Karpas-422 (cell line): ENCODE data around the gene TSPAN5. TPM values are rescaled to one million over a fixed set of nuclear protein-coding genes. Genes with fewer than 3 reads are reported as not detected.
"Not testable (repeated sequence)": the region's sequence is repeated elsewhere in the genome, so short reads cannot be mapped to it uniquely, and the experiment has no call there.

ENCODE experiments used
- DNase-seq: peaks from one replicate; pipeline ENCODE4 v3.0.0-alpha.2; 2015
- H2AFZ ChIP-seq: fragments of 200-600 bp; sonication (generic); 2 replicates; pipeline ENCODE4 v1.6.1; 2014; ENCODE audit warnings: antibody characterized with exemption, low read length, mixed read lengths
- H3K27ac ChIP-seq: fragments of 200-600 bp; sonication (generic); 2 replicates; pipeline ENCODE4 v1.5.1; 2014; ENCODE audit warnings: mild to moderate bottlenecking, low read length, moderate library complexity
- H3K27me3 ChIP-seq: fragments of 200-600 bp; sonication (generic); 2 replicates; pipeline ENCODE4 v1.6.1; 2014; ENCODE audit warnings: low read length, mixed read lengths
- H3K36me3 ChIP-seq: fragments of 200-600 bp; sonication (generic); 2 replicates; pipeline ENCODE4 v1.6.1; 2014; ENCODE audit warnings: low read length, mixed read lengths; ENCODE audit not compliant: insufficient read depth
- H3K4me1 ChIP-seq: fragments of 200-600 bp; sonication (generic); 2 replicates; pipeline ENCODE4 v1.6.1; 2014; ENCODE audit warnings: mild to moderate bottlenecking, low read length, mixed read lengths
- H3K4me2 ChIP-seq: fragments of 200-600 bp; sonication (generic); 2 replicates; pipeline ENCODE4 v1.6.1; 2014; ENCODE audit warnings: low read length, low read depth, mild to moderate bottlenecking; ENCODE audit not compliant: poor library complexity, severe bottlenecking
- H3K4me3 ChIP-seq: fragments of 200-600 bp; sonication (generic); 2 replicates; pipeline ENCODE4 v1.5.1; 2014; ENCODE audit warnings: mild to moderate bottlenecking, antibody characterized with exemption, low read length, mixed read lengths
- H3K79me2 ChIP-seq: fragments of 200-600 bp; sonication (generic); 2 replicates; pipeline ENCODE4 v1.6.1; 2014; ENCODE audit warnings: mild to moderate bottlenecking, low read length, mixed read lengths
- H3K9ac ChIP-seq: fragments of 200-600 bp; sonication (generic); 2 replicates; pipeline ENCODE4 v1.6.0; 2014; ENCODE audit warnings: low read length
- H3K9me2 ChIP-seq: fragments of 200-600 bp; sonication (generic), shearing (Covaris generic); replicated peaks from 2 replicates; pipeline ENCODE4 v1.6.0; 2014; ENCODE audit warnings: mild to moderate bottlenecking, low read length, moderate library complexity; ENCODE audit not compliant: insufficient read depth
- H3K9me3 ChIP-seq: fragments of 300-700, 200-600 bp; sonication (generic); 2 replicates; pipeline ENCODE4 v1.6.1; 2014; ENCODE audit warnings: low read length, mixed read lengths
- H4K20me1 ChIP-seq: fragments of 200-600 bp; sonication (generic); 2 replicates; pipeline ENCODE4 v1.6.1; 2014; ENCODE audit warnings: mild to moderate bottlenecking, antibody characterized with exemption, low read length, low read depth; ENCODE audit not compliant: insufficient read depth
- total RNA-seq: library from RNA; depleted of rRNA; stranded (reverse); fragments of >200 nt; shearing (Covaris generic); gene quantifications from 2 replicates; pipeline ENCODE4 v1.2.3, GENCODE V29; 2014; ENCODE audit warnings: low replicate concordance; rRNA removed

Gene TSPAN5
- 0.15 and 0.18 TPM in 2 replicates for total RNA-seq

- H3K27ac ChIP-seq: no peak within 1 kb of the TSS
- H3K79me2 ChIP-seq: no peaks in the 10 kb centered on the region
- no peaks in the 10 kb centered on the region for H3K36me3 ChIP-seq
- no peaks in the 10 kb centered on the region for H3K9me2 ChIP-seq
- no peaks in the 10 kb centered on the region for H4K20me1 ChIP-seq
- H3K4me1 ChIP-seq: peaks cover 14% of the 10 kb centered on the region
- peak within 1 kb of the TSS; percentile 62; the same call in 1 of the 2 replicates for H2AFZ ChIP-seq
- no peaks in the 10 kb centered on the region for H3K9me3 ChIP-seq
- 0 out of 2 replicates have a peak within 1 kb of the TSS, but pooled peaks have one; percentile 17 for H3K9ac ChIP-seq
- no peaks in the 10 kb centered on the region; the same call in 1 of the 2 replicates for H3K27me3 ChIP-seq
- H3K4me2 ChIP-seq: peak within 1 kb of the TSS; percentile 54
- H3K4me3 ChIP-seq: peak within 1 kb of the TSS; percentile 61; the same call in 1 of the 2 replicates
- peak; percentile 83 for DNase-seq
Measured at GRCh38 chr4:98658287-98659105, at the start of gene TSPAN5. Gene TSPAN5, minus strand, starts transcription at chr4:98658611.

- Histone ChIP-seq H3K36me3 (no peaks in the 10 kb centered on the region), H3K4me3 (no peak overlapping the region), H3K9me3 (no peaks in the 10 kb centered on the region), H3K79me2 (no peaks in the 10 kb centered on the region), H3K27ac (no peak overlapping the region), H2AFZ (no peak overlapping the region), H3K27me3 (no peaks in the 10 kb centered on the region), H3K9me2 (no peaks in the 10 kb centered on the region), H4K20me1 (no peaks in the 10 kb centered on the region), H3K4me1 (no peaks in the 10 kb centered on the region), H3K9ac (no peak overlapping the region), H3K4me2 (no peak overlapping the region)
- DNase-seq: no peak
Measured at GRCh38 chr4:98706935-98707334, 48.5 kb upstream of the TSPAN5 start.

DNA sequence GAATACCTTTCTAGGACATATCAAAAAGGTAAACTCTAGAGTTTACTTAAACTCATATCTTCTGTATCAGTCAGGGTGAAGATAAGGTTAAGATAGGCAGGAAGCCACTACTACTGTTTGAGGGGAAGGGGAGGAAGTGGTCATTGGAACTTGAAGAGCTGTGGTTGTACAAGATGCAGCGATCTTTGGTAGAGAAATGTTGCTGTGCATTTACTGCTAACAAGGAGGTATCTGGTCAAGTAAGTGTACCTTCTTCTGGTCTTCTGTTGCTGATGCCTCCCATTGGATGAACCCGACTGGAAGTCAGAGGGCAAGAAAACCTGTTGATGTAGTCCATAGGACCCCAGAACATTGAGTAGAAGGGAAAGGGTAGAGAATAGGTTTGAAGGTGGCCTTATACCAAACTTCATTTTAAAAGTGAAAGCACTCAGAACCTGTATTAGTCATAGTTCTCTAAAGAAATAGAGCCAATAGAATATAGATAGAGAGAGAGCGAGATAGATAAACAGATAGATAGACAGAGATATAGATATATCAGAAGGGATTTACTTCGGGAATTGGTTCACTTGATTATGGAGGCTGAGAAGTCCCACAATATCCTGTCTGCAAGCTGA is 47.9 kb upstream of the TSPAN5 start:
- Histone ChIP-seq H3K9me3 (no peaks in the 10 kb centered on the region), H3K79me2 (no peaks in the 10 kb centered on the region), H3K9me2 (no peaks in the 10 kb centered on the region), H3K4me3 (no peak overlapping the region), H3K4me1 (no peaks in the 10 kb centered on the region), H3K27me3 (no peaks in the 10 kb centered on the region), H3K9ac (no peak overlapping the region), H3K4me2 (no peak overlapping the region), H2AFZ (no peak overlapping the region), H4K20me1 (no peaks in the 10 kb centered on the region), H3K36me3 (no peaks in the 10 kb centered on the region), H3K27ac (no peak overlapping the region)
- no peak for DNase-seq

DNA sequence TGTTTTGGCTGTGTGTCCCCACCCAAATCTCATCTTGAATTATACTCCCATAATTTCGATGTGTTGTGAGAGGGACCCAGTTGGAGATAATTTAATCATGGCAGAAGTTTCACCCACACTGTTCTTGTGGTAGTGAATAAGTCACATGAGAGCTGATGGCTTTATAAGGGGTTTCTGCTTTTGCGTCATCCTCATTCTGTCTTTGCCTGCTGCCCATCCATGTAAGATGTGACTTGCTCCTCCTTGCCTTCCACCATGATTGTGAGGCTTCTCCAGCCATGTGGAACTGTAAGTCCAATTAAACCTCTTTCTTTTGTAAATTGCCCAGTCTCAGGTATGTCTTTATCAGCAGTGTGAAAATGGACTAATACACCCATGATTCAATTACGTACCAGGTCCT is 47.2 kb upstream of the TSPAN5 start:
- not testable (repeated sequence) for H3K9me3 ChIP-seq, H2AFZ ChIP-seq, H3K27me3 ChIP-seq, H3K9ac ChIP-seq, DNase-seq, H3K36me3 ChIP-seq, H4K20me1 ChIP-seq, H3K79me2 ChIP-seq, H3K9me2 ChIP-seq, H3K4me3 ChIP-seq, H3K4me2 ChIP-seq, H3K27ac ChIP-seq, H3K4me1 ChIP-seq

GRCh38 chr4:98700656-98701055 is 42.2 kb upstream of the TSPAN5 start:
- no peak overlapping the region for H3K9ac ChIP-seq
- no peaks in the 10 kb centered on the region for H3K36me3 ChIP-seq
- H3K4me1 ChIP-seq: no peaks in the 10 kb centered on the region
- no peaks in the 10 kb centered on the region for H3K9me2 ChIP-seq
- no peak overlapping the region for H3K4me3 ChIP-seq
- no peak overlapping the region for H3K4me2 ChIP-seq
- H2AFZ ChIP-seq: no peak overlapping the region
- H3K79me2 ChIP-seq: no peaks in the 10 kb centered on the region
- no peaks in the 10 kb centered on the region for H3K9me3 ChIP-seq
- H3K27ac ChIP-seq: no peak overlapping the region
- H4K20me1 ChIP-seq: no peaks in the 10 kb centered on the region
- H3K27me3 ChIP-seq: no peaks in the 10 kb centered on the region
- no peak for DNase-seq

DNA sequence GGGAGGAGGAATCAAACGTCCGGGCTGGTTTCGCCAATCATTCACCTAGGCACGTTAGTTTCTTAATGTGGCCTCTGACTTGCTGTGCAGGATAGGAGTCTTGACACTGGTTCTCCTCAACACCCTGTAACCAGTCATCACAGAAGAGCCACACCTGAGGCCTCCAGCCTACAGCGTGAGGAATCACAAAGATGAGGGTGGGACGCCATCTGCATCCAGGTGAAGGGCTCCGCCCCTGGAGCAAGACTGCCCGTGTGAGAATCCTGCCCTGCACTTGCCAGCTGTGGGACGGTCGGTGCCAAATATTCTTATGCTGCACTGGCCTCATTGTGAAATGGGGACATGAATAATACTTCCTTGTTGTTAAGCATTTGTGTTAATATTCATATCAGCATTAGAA is 35.7 kb upstream of the TSPAN5 start:
- H3K9ac ChIP-seq: no peak overlapping the region
- no peaks in the 10 kb centered on the region for H3K9me2 ChIP-seq
- H4K20me1 ChIP-seq: no peaks in the 10 kb centered on the region
- DNase-seq: no peak
- no peaks in the 10 kb centered on the region for H3K36me3 ChIP-seq
- no peaks in the 10 kb centered on the region for H3K27me3 ChIP-seq
- H3K9me3 ChIP-seq: no peaks in the 10 kb centered on the region
- no peak overlapping the region for H3K4me3 ChIP-seq
- H3K4me1 ChIP-seq: no peaks in the 10 kb centered on the region
- no peak overlapping the region for H3K27ac ChIP-seq
- H3K79me2 ChIP-seq: no peaks in the 10 kb centered on the region
- H2AFZ ChIP-seq: no peak overlapping the region
- H3K4me2 ChIP-seq: no peak overlapping the region

- H3K9me3 ChIP-seq: no peaks in the 10 kb centered on the region
- H3K9me2 ChIP-seq: no peaks in the 10 kb centered on the region
- no peak overlapping the region for H3K27ac ChIP-seq
- no peak overlapping the region for H3K4me2 ChIP-seq
- DNase-seq: no peak
- no peaks in the 10 kb centered on the region for H3K36me3 ChIP-seq
- H4K20me1 ChIP-seq: no peaks in the 10 kb centered on the region
- no peaks in the 10 kb centered on the region for H3K27me3 ChIP-seq
- no peaks in the 10 kb centered on the region for H3K79me2 ChIP-seq
- H3K4me3 ChIP-seq: no peak overlapping the region
- H2AFZ ChIP-seq: no peak overlapping the region
- no peak overlapping the region for H3K9ac ChIP-seq
- no peaks in the 10 kb centered on the region for H3K4me1 ChIP-seq
Measured at GRCh38 chr4:98692411-98692810, 34.0 kb upstream of the TSPAN5 start.

- Histone ChIP-seq H3K36me3 (no peaks in the 10 kb centered on the region), H3K27me3 (no peaks in the 10 kb centered on the region), H3K4me2 (no peak overlapping the region), H2AFZ (no peak overlapping the region), H3K4me1 (no peaks in the 10 kb centered on the region), H3K27ac (no peak overlapping the region), H4K20me1 (no peaks in the 10 kb centered on the region), H3K4me3 (no peak overlapping the region), H3K9me3 (no peaks in the 10 kb centered on the region), H3K79me2 (no peaks in the 10 kb centered on the region), H3K9me2 (no peaks in the 10 kb centered on the region), H3K9ac (no peak overlapping the region)
- no peak for DNase-seq
Measured at GRCh38 chr4:98691588-98691987, 33.2 kb upstream of the TSPAN5 start.
